Liver (tissue), 9 donors: ENCODE measurements around the gene RFPL2. TPM values are rescaled to one million over a fixed set of nuclear protein-coding genes. Genes with fewer than 3 reads are reported as not detected.

Experiments used
- DNase-seq: peaks from one replicate; pipeline ENCODE4 v3.0.0-alpha.2; 2017; ENCODE audit warnings: low spot score
- H3K27ac ChIP-seq, 2 donors: one replicate each; pipeline ENCODE4 v1.7.0; 2013; ENCODE audit warnings: inconsistent platforms in 2 of 2, low read length in 2 of 2, control low read depth in 1 of 2, low read depth in 1 of 2, mild to moderate bottlenecking in 1 of 2
- H3K27me3 ChIP-seq, 4 donors: one replicate each; pipeline versions ENCODE4 v1.6.1 to v1.7.0; 2013; ENCODE audit warnings: low read length in 3 of 4, inconsistent platforms in 1 of 4, mild to moderate bottlenecking in 1 of 4, moderate library complexity in 1 of 4; ENCODE audit not compliant: control insufficient read depth in 4 of 4, insufficient read depth in 4 of 4
- H3K36me3 ChIP-seq, 4 donors: one replicate each; pipeline versions ENCODE4 v1.6.1 to v1.7.0; 2013; ENCODE audit warnings: low read length in 3 of 4, mild to moderate bottlenecking in 3 of 4, low read depth in 1 of 4, moderate library complexity in 1 of 4; ENCODE audit not compliant: control insufficient read depth in 4 of 4, insufficient read depth in 3 of 4
- H3K4me1 ChIP-seq, 4 donors: one replicate each; pipeline versions ENCODE4 v1.6.1 to v1.7.0; 2013; ENCODE audit warnings: low read length in 3 of 4, mild to moderate bottlenecking in 3 of 4, moderate library complexity in 1 of 4; ENCODE audit not compliant: control insufficient read depth in 4 of 4, insufficient read depth in 4 of 4
- H3K4me3 ChIP-seq, 3 donors: one replicate each; pipeline versions ENCODE4 v1.6.1 to v1.7.0; 2013; ENCODE audit warnings: low read length in 3 of 3, control low read depth in 1 of 3, low read depth in 1 of 3, mild to moderate bottlenecking in 1 of 3
- H3K9ac ChIP-seq, 2 donors: one replicate each; pipeline ENCODE4 v1.7.0; 2013; ENCODE audit warnings: low read length in 2 of 2, mild to moderate bottlenecking in 2 of 2, moderate library complexity in 2 of 2, control low read depth in 1 of 2, low read depth in 1 of 2
- H3K9me3 ChIP-seq, 4 donors: one replicate each; pipeline versions ENCODE4 v1.6.1 to v1.7.0; 2013; ENCODE audit warnings: low read length in 3 of 4; ENCODE audit not compliant: control insufficient read depth in 4 of 4
- EGR1 ChIP-seq, 2 donors: IDR thresholded peaks; 2 replicates each; pipeline ENCODE4 v1.6.1; 2016 to 2018; ENCODE audit warnings: antibody characterized with exemption in 2 of 2, low read depth in 2 of 2
- FOXA1 ChIP-seq: IDR thresholded peaks from 2 replicates; pipeline ENCODE4 v1.6.1; 2016; ENCODE audit warnings: antibody characterized with exemption
- FOXA2 ChIP-seq: IDR thresholded peaks from 2 replicates; pipeline ENCODE4 v1.6.1; 2016; ENCODE audit warnings: antibody characterized with exemption
- GABPA ChIP-seq, 2 donors: IDR thresholded peaks in 1 of 2; conservative IDR thresholded peaks in 1 of 2; 2 replicates each; pipeline ENCODE4 v1.6.1; 2016; ENCODE audit warnings: antibody characterized with exemption in 2 of 2, mild to moderate bottlenecking in 1 of 2, moderate library complexity in 1 of 2
- HNF4A ChIP-seq, 2 donors: conservative IDR thresholded peaks; 2 replicates each; pipeline ENCODE4 v1.6.1; 2016; ENCODE audit warnings: antibody characterized with exemption in 2 of 2, mild to moderate bottlenecking in 2 of 2
- HNF4G ChIP-seq: IDR thresholded peaks from 2 replicates; pipeline ENCODE4 v1.6.1; 2016; ENCODE audit warnings: antibody characterized with exemption
- JUND ChIP-seq, 2 donors: IDR thresholded peaks; 2 replicates each; pipeline ENCODE4 v1.6.1; 2016; ENCODE audit warnings: antibody characterized with exemption in 2 of 2
- MAX ChIP-seq: IDR thresholded peaks from 2 replicates; pipeline ENCODE4 v1.6.1; 2016; ENCODE audit warnings: antibody characterized with exemption
- RAD21 ChIP-seq, 2 donors: IDR thresholded peaks; 2 replicates each; pipeline ENCODE4 v1.6.1; 2016; ENCODE audit warnings: antibody characterized with exemption in 2 of 2, mild to moderate bottlenecking in 2 of 2
- RXRA ChIP-seq, 2 donors: IDR thresholded peaks; 2 replicates each; pipeline ENCODE4 v1.6.1; 2017 to 2018; ENCODE audit warnings: antibody characterized with exemption in 2 of 2, mild to moderate bottlenecking in 1 of 2
- SP1 ChIP-seq: IDR thresholded peaks from 2 replicates; pipeline ENCODE4 v1.6.1; 2018; ENCODE audit warnings: antibody characterized with exemption, mild to moderate bottlenecking
- TAF1 ChIP-seq: conservative IDR thresholded peaks from 2 replicates; pipeline ENCODE4 v1.6.1; 2016; ENCODE audit warnings: antibody characterized with exemption, mild to moderate bottlenecking
- YY1 ChIP-seq: IDR thresholded peaks from 2 replicates; pipeline ENCODE4 v1.6.1; 2016; ENCODE audit warnings: antibody characterized with exemption, mild to moderate bottlenecking
- WGBS: extraction: QIAGEN DNeasy Blood & Tissue Kit; methylation state at CpG from one replicate; pipeline ENCODE4 v1.1.7; 2013; 5-methylcytosine and 5-hydroxymethylcytosine counted together
- polyA plus RNA-seq, 2 donors: library from polyadenylated mRNA; stranded (reverse) in 1 of 2; unstranded in 1 of 2; fragments of 200-250 nt in 1 of 2; fragments of >200 nt in 1 of 2; fragmentation: Nextera tagmentation in 1 of 2; extraction: Ambion mirVana in 1 of 2; gene quantifications; one replicate each; pipeline versions ENCODE4 v1.2.1 to v1.2.3, GENCODE V29; 2013 to 2015
- total RNA-seq, 2 donors: library from RNA; depleted of rRNA; stranded (reverse); fragments of >200 nt; gene quantifications; one replicate each; pipeline ENCODE4 v1.2.3, GENCODE V29; 2014
- TF ChIP-seq, protein P1 (sequence below): IDR thresholded peaks from 2 replicates; pipeline ENCODE4 v1.6.1; 2016; ENCODE audit warnings: antibody characterized with exemption
- TF ChIP-seq, protein P2 (sequence below): IDR thresholded peaks from 2 replicates; pipeline ENCODE4 v1.6.1; 2016; ENCODE audit warnings: antibody characterized with exemption
- TF ChIP-seq, protein P3 (sequence below): fragments of 150-350 bp; IDR thresholded peaks from 2 replicates; pipeline ENCODE4 v1.5.1; 2017; ENCODE audit warnings: improper control_type of control experiment, low read depth, low read length; ENCODE audit not compliant: missing input control
- donor health status: healthy.
- donor health status: healthy.
- donor health status: healthy.
- donor health status: healthy.
- donor health status: healthy.

Gene RFPL2
- total and polyA plus RNA-seq, 4 donors: under 0.01 to 0.98 (median 0.07) TPM; not detected in 1

DNA sequence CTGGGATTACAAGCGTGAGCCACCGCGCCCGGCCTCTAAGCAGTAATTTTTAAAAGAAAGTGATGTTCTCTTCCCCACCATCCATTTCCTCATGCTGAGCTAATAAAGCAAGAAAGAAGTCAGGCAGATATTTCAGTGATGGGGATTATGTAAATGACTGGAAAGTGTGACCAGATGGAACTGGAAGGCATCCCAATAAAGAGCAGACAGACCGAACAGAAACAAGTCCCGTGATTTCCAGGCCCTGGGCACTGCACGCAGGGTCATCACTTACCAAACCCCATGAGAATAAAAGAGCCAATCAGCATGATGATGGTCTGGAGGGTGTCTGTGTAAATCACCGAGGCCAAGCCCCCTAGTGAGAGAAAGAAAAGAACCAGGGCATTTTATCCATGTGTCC, 32.1 kb upstream of the RFPL2 start (continued):
- TF ChIP-seq, protein P1, sequence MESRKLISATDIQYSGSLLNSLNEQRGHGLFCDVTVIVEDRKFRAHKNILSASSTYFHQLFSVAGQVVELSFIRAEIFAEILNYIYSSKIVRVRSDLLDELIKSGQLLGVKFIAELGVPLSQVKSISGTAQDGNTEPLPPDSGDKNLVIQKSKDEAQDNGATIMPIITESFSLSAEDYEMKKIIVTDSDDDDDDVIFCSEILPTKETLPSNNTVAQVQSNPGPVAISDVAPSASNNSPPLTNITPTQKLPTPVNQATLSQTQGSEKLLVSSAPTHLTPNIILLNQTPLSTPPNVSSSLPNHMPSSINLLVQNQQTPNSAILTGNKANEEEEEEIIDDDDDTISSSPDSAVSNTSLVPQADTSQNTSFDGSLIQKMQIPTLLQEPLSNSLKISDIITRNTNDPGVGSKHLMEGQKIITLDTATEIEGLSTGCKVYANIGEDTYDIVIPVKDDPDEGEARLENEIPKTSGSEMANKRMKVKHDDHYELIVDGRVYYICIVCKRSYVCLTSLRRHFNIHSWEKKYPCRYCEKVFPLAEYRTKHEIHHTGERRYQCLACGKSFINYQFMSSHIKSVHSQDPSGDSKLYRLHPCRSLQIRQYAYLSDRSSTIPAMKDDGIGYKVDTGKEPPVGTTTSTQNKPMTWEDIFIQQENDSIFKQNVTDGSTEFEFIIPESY: no peak
- no peak for TF ChIP-seq RXRA (IDR thresholded peaks at IDR 0.05)
- TF ChIP-seq RAD21 (IDR thresholded peaks at IDR 0.05): no peak

- Histone ChIP-seq H3K36me3 (no peaks in the 10 kb centered on the region), H3K27me3 (no peaks in the 10 kb centered on the region), H3K27ac (no peak overlapping the region), H3K4me3 (no peak overlapping the region), H3K9ac (no peak overlapping the region), H3K4me1 (no peaks in the 10 kb centered on the region), H3K9me3 (no peaks in the 10 kb centered on the region)
- no peak for TF ChIP-seq GABPA (IDR thresholded peaks at IDR 0.05 in 1 of 2, conservative IDR thresholded peaks at IDR 0.05 in 1 of 2)
- 90% methylated on average over 5 of the region's 5 CpGs for WGBS
- DNase-seq: no peak
Observed at GRCh38 chr22:32233091-32233490, 28.2 kb upstream of the RFPL2 start.

- no peak overlapping the region for H3K4me3 ChIP-seq
- no peak for DNase-seq
- no peaks in the 10 kb centered on the region for H3K36me3 ChIP-seq
- H3K27me3 ChIP-seq: no peaks in the 10 kb centered on the region
- no peaks in the 10 kb centered on the region for H3K4me1 ChIP-seq
- no peak overlapping the region for H3K27ac ChIP-seq
- no peak for TF ChIP-seq GABPA (IDR thresholded peaks at IDR 0.05 in 1 of 2, conservative IDR thresholded peaks at IDR 0.05 in 1 of 2)
- no peak for TF ChIP-seq TAF1
- no peak for TF ChIP-seq RXRA (IDR thresholded peaks at IDR 0.05)
- no peak for TF ChIP-seq RAD21 (IDR thresholded peaks at IDR 0.05)
- TF ChIP-seq MAX: no peak
- TF ChIP-seq, protein P2, sequence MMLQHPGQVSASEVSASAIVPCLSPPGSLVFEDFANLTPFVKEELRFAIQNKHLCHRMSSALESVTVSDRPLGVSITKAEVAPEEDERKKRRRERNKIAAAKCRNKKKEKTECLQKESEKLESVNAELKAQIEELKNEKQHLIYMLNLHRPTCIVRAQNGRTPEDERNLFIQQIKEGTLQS: no peak
- TF ChIP-seq JUND (IDR thresholded peaks at IDR 0.05): no peak
- TF ChIP-seq FOXA2: no peak
- TF ChIP-seq HNF4G: no peak
- no peak for TF ChIP-seq HNF4A (conservative IDR thresholded peaks at IDR 0.05)
- TF ChIP-seq, protein P1: no peak
- no peak for TF ChIP-seq FOXA1
- TF ChIP-seq, protein P3, sequence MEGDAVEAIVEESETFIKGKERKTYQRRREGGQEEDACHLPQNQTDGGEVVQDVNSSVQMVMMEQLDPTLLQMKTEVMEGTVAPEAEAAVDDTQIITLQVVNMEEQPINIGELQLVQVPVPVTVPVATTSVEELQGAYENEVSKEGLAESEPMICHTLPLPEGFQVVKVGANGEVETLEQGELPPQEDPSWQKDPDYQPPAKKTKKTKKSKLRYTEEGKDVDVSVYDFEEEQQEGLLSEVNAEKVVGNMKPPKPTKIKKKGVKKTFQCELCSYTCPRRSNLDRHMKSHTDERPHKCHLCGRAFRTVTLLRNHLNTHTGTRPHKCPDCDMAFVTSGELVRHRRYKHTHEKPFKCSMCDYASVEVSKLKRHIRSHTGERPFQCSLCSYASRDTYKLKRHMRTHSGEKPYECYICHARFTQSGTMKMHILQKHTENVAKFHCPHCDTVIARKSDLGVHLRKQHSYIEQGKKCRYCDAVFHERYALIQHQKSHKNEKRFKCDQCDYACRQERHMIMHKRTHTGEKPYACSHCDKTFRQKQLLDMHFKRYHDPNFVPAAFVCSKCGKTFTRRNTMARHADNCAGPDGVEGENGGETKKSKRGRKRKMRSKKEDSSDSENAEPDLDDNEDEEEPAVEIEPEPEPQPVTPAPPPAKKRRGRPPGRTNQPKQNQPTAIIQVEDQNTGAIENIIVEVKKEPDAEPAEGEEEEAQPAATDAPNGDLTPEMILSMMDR: no peak
- TF ChIP-seq EGR1 (IDR thresholded peaks at IDR 0.05; ENCODE audit: low read depth in 2 of 2): no peak
- TF ChIP-seq SP1: no peak
- TF ChIP-seq YY1: no peak
- no peaks in the 10 kb centered on the region for H3K9me3 ChIP-seq
- no peak overlapping the region for H3K9ac ChIP-seq
- 76% methylated on average over 5 of the region's 5 CpGs for WGBS
Observed at GRCh38 chr22:32232191-32232830, 27.4 kb upstream of the RFPL2 start.
